GM12892 (cell line): ENCODE results near the gene SLC4A1.

Experiments
- POLR2A ChIP-seq: IDR thresholded peaks from 2 replicates; pipeline ENCODE4 v1.6.1; 2011; ENCODE audit warnings: low read depth, low read length, control low read depth
- POLR2AphosphoS5 ChIP-seq: IDR thresholded peaks from 2 replicates; pipeline ENCODE4 v1.6.1; 2011; ENCODE audit warnings: low read depth, low read length, control low read depth
- TAF1 ChIP-seq: IDR thresholded peaks from 2 replicates; pipeline ENCODE4 v1.6.1; 2011; ENCODE audit warnings: low read depth, mild to moderate bottlenecking, control low read depth, low read length, borderline replicate concordance

DNA sequence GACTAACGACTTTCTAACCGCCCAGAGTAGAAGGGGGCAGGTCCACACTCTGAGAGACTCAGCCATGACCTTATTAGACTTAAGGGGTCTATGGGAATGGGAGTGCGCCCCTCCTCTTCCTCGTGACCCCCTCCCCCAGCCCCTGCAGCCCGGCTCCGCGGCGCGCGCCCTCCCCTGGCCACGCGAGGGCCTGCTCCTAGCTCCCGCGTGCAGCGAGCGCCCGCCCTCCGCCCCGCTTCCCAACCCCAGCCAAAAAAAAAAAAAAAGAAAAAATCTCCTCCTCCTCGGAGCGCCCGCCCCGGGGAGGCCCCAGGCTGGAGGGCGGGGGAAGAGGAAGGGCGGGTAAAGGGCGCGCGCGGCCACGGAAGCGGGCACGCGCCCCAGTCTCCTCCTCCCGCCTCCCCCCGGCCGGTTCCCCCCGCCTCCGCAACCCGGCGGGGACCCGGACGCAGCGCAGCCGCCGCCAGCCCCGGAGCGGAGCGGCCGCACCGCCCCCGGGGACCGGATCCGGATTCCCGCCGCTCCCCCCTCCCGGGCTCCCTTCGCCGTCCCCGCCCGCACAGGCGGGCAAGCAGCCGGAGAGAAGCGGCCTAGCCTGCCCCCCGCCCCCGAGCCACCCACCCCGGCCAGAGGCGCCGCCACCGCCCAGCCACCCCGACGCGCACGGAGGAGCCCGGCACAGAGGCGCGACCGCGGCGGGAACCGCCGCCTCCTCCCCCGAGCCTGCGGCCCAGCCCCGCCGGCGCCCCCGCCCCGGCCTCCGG lies 49.4 kb downstream of the SLC4A1 start:
- TF ChIP-seq POLR2A (peak; percentile 13; the same call in 1 of the 2 replicates), POLR2AphosphoS5 (peak; percentile 23; the same call in 1 of the 2 replicates), TAF1 (no peak; the same call in 1 of the 2 replicates)
